HUES48 (cell line): ENCODE data around the gene CNTNAP2.

Experiments
- H3K27ac ChIP-seq: one replicate; pipeline ENCODE4 v1.7.0; 2013; ENCODE audit warnings: low read depth, low read length, inconsistent platforms
- H3K27me3 ChIP-seq: 2 replicates; pipeline ENCODE4 v1.6.1; 2013; ENCODE audit warnings: mild to moderate bottlenecking, low read length; ENCODE audit not compliant: control insufficient read depth, insufficient read depth
- H3K36me3 ChIP-seq: 2 replicates; pipeline ENCODE4 v1.6.1; 2013; ENCODE audit warnings: low read length; ENCODE audit not compliant: control insufficient read depth, insufficient read depth
- H3K4me1 ChIP-seq: 2 replicates; pipeline ENCODE4 v1.6.1; 2013; ENCODE audit warnings: mild to moderate bottlenecking, low read length; ENCODE audit not compliant: control insufficient read depth, insufficient read depth
- H3K4me3 ChIP-seq: 2 replicates; pipeline ENCODE4 v1.5.1; 2013; ENCODE audit warnings: mild to moderate bottlenecking, low read depth, low read length
- H3K9ac ChIP-seq: 2 replicates; pipeline ENCODE4 v1.6.1; 2013; ENCODE audit warnings: mild to moderate bottlenecking, low read depth, low read length, moderate library complexity
- H3K9me3 ChIP-seq: 2 replicates; pipeline ENCODE4 v1.6.1; 2013; ENCODE audit warnings: low read length; ENCODE audit not compliant: control insufficient read depth, insufficient read depth

CNTNAP2 gene

GRCh38 chr7:146740039-146740438 lies 623.4 kb downstream of the CNTNAP2 start:
- no peaks in the 10 kb centered on the region for H3K27me3 ChIP-seq
- H3K9ac ChIP-seq = no peak overlapping the region
- H3K36me3 ChIP-seq = no peaks in the 10 kb centered on the region
- no peak overlapping the region for H3K4me3 ChIP-seq
- peaks cover 8% of the 10 kb centered on the region; the same call in 1 of the 2 replicates for H3K4me1 ChIP-seq
- no peaks in the 10 kb centered on the region for H3K9me3 ChIP-seq
- H3K27ac ChIP-seq = no peak overlapping the region

GRCh38 chr7:146741911-146742310 lies 625.3 kb downstream of the CNTNAP2 start:
- no peak overlapping the region for H3K27ac ChIP-seq
- H3K4me3 ChIP-seq = no peak overlapping the region
- H3K27me3 ChIP-seq = no peaks in the 10 kb centered on the region
- H3K9ac ChIP-seq = no peak overlapping the region
- peaks cover 9% of the 10 kb centered on the region; the same call in 1 of the 2 replicates for H3K4me1 ChIP-seq
- no peaks in the 10 kb centered on the region for H3K9me3 ChIP-seq
- no peaks in the 10 kb centered on the region for H3K36me3 ChIP-seq

- H3K27ac ChIP-seq = no peak overlapping the region
- no peaks in the 10 kb centered on the region for H3K27me3 ChIP-seq
- no peak overlapping the region for H3K4me3 ChIP-seq
- H3K9ac ChIP-seq = no peak overlapping the region
- H3K4me1 ChIP-seq = no peaks in the 10 kb centered on the region
- H3K36me3 ChIP-seq = no peaks in the 10 kb centered on the region
- peaks cover 8% of the 10 kb centered on the region for H3K9me3 ChIP-seq
These were observed 637.8 kb downstream of the CNTNAP2 start for GRCh38 chr7:146754385-146754784.

- Histone ChIP-seq H3K27me3 (no peaks in the 10 kb centered on the region), H3K36me3 (no peaks in the 10 kb centered on the region), H3K27ac (no peak overlapping the region), H3K9me3 (peaks cover 8% of the 10 kb centered on the region), H3K4me3 (no peak overlapping the region), H3K4me1 (no peaks in the 10 kb centered on the region), H3K9ac (no peak overlapping the region)
These were observed 639.0 kb downstream of the CNTNAP2 start for GRCh38 chr7:146755585-146755984.

- no peaks in the 10 kb centered on the region for H3K36me3 ChIP-seq
- H3K27ac ChIP-seq = no peak overlapping the region
- H3K4me3 ChIP-seq = no peak overlapping the region
- no peaks in the 10 kb centered on the region for H3K27me3 ChIP-seq
- no peaks in the 10 kb centered on the region for H3K9me3 ChIP-seq
- H3K4me1 ChIP-seq = no peaks in the 10 kb centered on the region
- no peak overlapping the region for H3K9ac ChIP-seq
These were observed 647.9 kb downstream of the CNTNAP2 start for GRCh38 chr7:146764458-146764857.

- Histone ChIP-seq H3K9ac (no peak overlapping the region), H3K36me3 (no peaks in the 10 kb centered on the region), H3K27me3 (no peaks in the 10 kb centered on the region), H3K4me1 (no peaks in the 10 kb centered on the region), H3K4me3 (no peak overlapping the region), H3K9me3 (no peaks in the 10 kb centered on the region), H3K27ac (no peak overlapping the region)
These were observed 652.4 kb downstream of the CNTNAP2 start for GRCh38 chr7:146768957-146769356.

GRCh38 chr7:146772601-146773000 lies 656.0 kb downstream of the CNTNAP2 start:
- Histone ChIP-seq H3K4me1 (no peaks in the 10 kb centered on the region), H3K27ac (no peak overlapping the region), H3K9ac (no peak overlapping the region), H3K4me3 (no peak overlapping the region), H3K36me3 (no peaks in the 10 kb centered on the region), H3K27me3 (no peaks in the 10 kb centered on the region), H3K9me3 (no peaks in the 10 kb centered on the region)

GRCh38 chr7:146773506-146773905 lies 656.9 kb downstream of the CNTNAP2 start:
- H3K9me3 ChIP-seq = no peaks in the 10 kb centered on the region
- H3K36me3 ChIP-seq = no peaks in the 10 kb centered on the region
- no peak overlapping the region for H3K4me3 ChIP-seq
- no peak overlapping the region for H3K27ac ChIP-seq
- no peak overlapping the region for H3K9ac ChIP-seq
- H3K4me1 ChIP-seq = no peaks in the 10 kb centered on the region
- H3K27me3 ChIP-seq = no peaks in the 10 kb centered on the region

GRCh38 chr7:146781352-146782116 lies 664.9 kb downstream of the CNTNAP2 start:
- H3K9ac ChIP-seq = no peak overlapping the region
- H3K4me3 ChIP-seq = no peak overlapping the region
- no peaks in the 10 kb centered on the region for H3K36me3 ChIP-seq
- no peaks in the 10 kb centered on the region for H3K9me3 ChIP-seq
- no peak overlapping the region for H3K27ac ChIP-seq
- H3K27me3 ChIP-seq = no peaks in the 10 kb centered on the region
- H3K4me1 ChIP-seq = no peaks in the 10 kb centered on the region

GRCh38 chr7:146787266-146787665 lies 670.7 kb downstream of the CNTNAP2 start:
- no peaks in the 10 kb centered on the region for H3K36me3 ChIP-seq
- H3K27me3 ChIP-seq = no peaks in the 10 kb centered on the region
- H3K4me1 ChIP-seq = peaks cover 20% of the 10 kb centered on the region
- H3K4me3 ChIP-seq = no peak overlapping the region
- H3K9ac ChIP-seq = no peak overlapping the region
- H3K27ac ChIP-seq = no peak overlapping the region
- H3K9me3 ChIP-seq = no peaks in the 10 kb centered on the region

GRCh38 chr7:146788008-146788407 lies 671.4 kb downstream of the CNTNAP2 start:
- H3K27ac ChIP-seq = no peak overlapping the region
- H3K36me3 ChIP-seq = no peaks in the 10 kb centered on the region
- peaks cover 26% of the 10 kb centered on the region for H3K4me1 ChIP-seq
- H3K4me3 ChIP-seq = no peak overlapping the region
- no peak overlapping the region for H3K9ac ChIP-seq
- H3K27me3 ChIP-seq = no peaks in the 10 kb centered on the region
- H3K9me3 ChIP-seq = no peaks in the 10 kb centered on the region
